PC-9 (cell line): ENCODE data around the gene FOSL2. TPM values are rescaled to one million over a fixed set of nuclear protein-coding genes. Genes with fewer than 3 reads are reported as not detected.

Experiments
- BruUV-seq: library from RNA; stranded (reverse); fragments of 400-500 nt; replicated peaks from 2 replicates; lab custom pipeline; 2021; lab: Mats Ljungman, UMichigan
- CTCF ChIA-PET: fragments of 300-600 bp; sonication (Branson Sonifier 250); formaldehyde crosslinking; loops from one replicate; lab custom pipeline; 2022; ENCODE audit warnings: antibody characterized with exemption; lab: Charles Lee
- POLR2A ChIA-PET: fragments of 300-600 bp; sonication (Branson Sonifier 250); formaldehyde crosslinking; loops from one replicate; lab custom pipeline; 2022; ENCODE audit warnings: antibody characterized with exemption; ENCODE audit not compliant: unreplicated experiment; lab: Charles Lee
- DNase-seq, 2 experiments: peaks; one replicate each; pipeline versions ENCODE4 v3.0.0 to v3.0.0-alpha.2; 2015 to 2022; ENCODE audit warnings: mixed read lengths in 1 of 2
- H2AFZ ChIP-seq: fragments of 200-600 bp; sonication (generic); 2 replicates; pipeline ENCODE4 v1.8.1; 2017; ENCODE audit warnings: antibody characterized with exemption
- H3F3A ChIP-seq: fragments of 200-600 bp; sonication (generic); 2 replicates; pipeline ENCODE4 v1.8.1; 2017; ENCODE audit warnings: antibody characterized with exemption, mild to moderate bottlenecking, low read depth; ENCODE audit not compliant: insufficient read depth
- H3K27ac ChIP-seq: fragments of 200-600 bp; sonication (generic); 2 replicates; pipeline ENCODE4 v1.6.1; 2016; ENCODE audit warnings: mixed run types
- H3K27me3 ChIP-seq: fragments of 200-600 bp; sonication (generic); 2 replicates; pipeline ENCODE4 v1.6.1; 2016; ENCODE audit warnings: low read depth, mixed run types; ENCODE audit not compliant: insufficient read depth
- H3K36me3 ChIP-seq: fragments of 200-600 bp; sonication (generic); 2 replicates; pipeline ENCODE4 v1.6.1; 2016; ENCODE audit warnings: low read depth, mixed run types
- H3K4me1 ChIP-seq: fragments of 200-600 bp; sonication (generic); replicated peaks from 2 replicates; pipeline ENCODE4 v1.6.1; 2016; ENCODE audit warnings: mixed run types; ENCODE audit not compliant: insufficient read depth
- H3K4me2 ChIP-seq: fragments of 200-600 bp; sonication (generic); 2 replicates; pipeline ENCODE4 v1.6.1; 2017; ENCODE audit warnings: mixed run types
- H3K4me3 ChIP-seq: fragments of 200-600 bp; sonication (generic); 2 replicates; pipeline ENCODE4 v1.6.1; 2016; ENCODE audit warnings: mixed run types
- H3K79me2 ChIP-seq: fragments of 200-600 bp; sonication (generic); 2 replicates; pipeline ENCODE4 v1.6.1; 2017; ENCODE audit warnings: low read depth, mixed run types
- H3K9me2 ChIP-seq: fragments of 200-600 bp; sonication (generic); 2 replicates; pipeline ENCODE4 v1.8.1; 2017; ENCODE audit warnings: mild to moderate bottlenecking; ENCODE audit not compliant: insufficient read depth
- H3K9me3 ChIP-seq: fragments of 200-600 bp; sonication (generic); 2 replicates; pipeline ENCODE4 v1.8.1; 2016; ENCODE audit warnings: low read depth; ENCODE audit not compliant: insufficient read depth
- H4K20me1 ChIP-seq: fragments of 200-600 bp; sonication (generic); 2 replicates; pipeline ENCODE4 v1.8.1; 2017; ENCODE audit not compliant: insufficient read depth
- CTCF ChIP-seq: fragments of 200-600 bp; sonication (generic); conservative IDR thresholded peaks from 2 replicates; pipeline ENCODE4 v1.6.1; 2017; ENCODE audit warnings: mixed run types, antibody characterized with exemption, mild to moderate bottlenecking, moderate library complexity
- EZH2 ChIP-seq: fragments of 200-600 bp; sonication (generic); IDR thresholded peaks from 2 replicates; pipeline ENCODE4 v1.8.0; 2017; ENCODE audit warnings: antibody characterized with exemption, low read depth
- intact Hi-C: fragments of 100-400 bp; cut with micrococcal nuclease; formaldehyde crosslinking; loops from one replicate; pipeline ENCODE4 v1.10.0; 2022; ENCODE audit not compliant: unreplicated experiment
- total RNA-seq: library from RNA; stranded (reverse); gene quantifications from 2 replicates; pipeline ENCODE4 v1.2.3, GENCODE V29; 2021

The FOSL2 gene
- total RNA-seq, 1 experiment from 2014 or later = 60.0 TPM

- Histone ChIP-seq H3K4me2 (no peak overlapping the region), H3K27me3 (no peaks in the 10 kb centered on the region), H3K4me3 (no peak overlapping the region), H3K9me2 (no peaks in the 10 kb centered on the region), H3F3A (peaks cover 33% of the 10 kb centered on the region; the same call in 1 of the 2 replicates), H3K27ac (no peak overlapping the region), H3K4me1 (peaks cover 40% of the 10 kb centered on the region), H3K79me2 (no peaks in the 10 kb centered on the region), H3K36me3 (no peaks in the 10 kb centered on the region), H3K9me3 (no peaks in the 10 kb centered on the region), H4K20me1 (no peaks in the 10 kb centered on the region), H2AFZ (no peak overlapping the region)
- ChIA-PET POLR2A (no interaction called here), CTCF (no interaction called here)
- no peak for DNase-seq
- intact Hi-C loops = no loop called here
- no peak for TF ChIP-seq EZH2
- no TSS peak for BruUV-seq
These were observed 18.8 kb upstream of the FOSL2 start for GRCh38 chr2:28373854-28374253.

GRCh38 chr2:28374331-28374730 lies 18.3 kb upstream of the FOSL2 start:
- Histone ChIP-seq H2AFZ (no peak overlapping the region), H4K20me1 (no peaks in the 10 kb centered on the region), H3K27ac (no peak overlapping the region), H3K9me3 (no peaks in the 10 kb centered on the region), H3K27me3 (no peaks in the 10 kb centered on the region), H3K4me1 (peaks cover 40% of the 10 kb centered on the region), H3K4me2 (no peak overlapping the region), H3F3A (peaks cover 33% of the 10 kb centered on the region; the same call in 1 of the 2 replicates), H3K79me2 (no peaks in the 10 kb centered on the region), H3K9me2 (no peaks in the 10 kb centered on the region), H3K4me3 (no peak overlapping the region), H3K36me3 (no peaks in the 10 kb centered on the region)
- CTCF ChIA-PET = no interaction called here
- POLR2A ChIA-PET = no interaction called here
- no peak for DNase-seq
- TF ChIP-seq CTCF (no peak), EZH2 (no peak)
- intact Hi-C loops = no loop called here
- no TSS peak for BruUV-seq

GRCh38 chr2:28375236-28375635 lies 17.4 kb upstream of the FOSL2 start:
- Histone ChIP-seq H3F3A (peaks cover 28% of the 10 kb centered on the region; the same call in 1 of the 2 replicates), H3K9me2 (no peaks in the 10 kb centered on the region), H3K9me3 (no peaks in the 10 kb centered on the region), H3K36me3 (no peaks in the 10 kb centered on the region), H4K20me1 (no peaks in the 10 kb centered on the region), H3K4me3 (no peak overlapping the region), H3K27me3 (no peaks in the 10 kb centered on the region), H3K4me2 (no peak overlapping the region), H3K4me1 (peaks cover 37% of the 10 kb centered on the region), H3K27ac (no peak overlapping the region), H3K79me2 (no peaks in the 10 kb centered on the region), H2AFZ (no peak overlapping the region)
- no peak for TF ChIP-seq CTCF
- no peak for TF ChIP-seq EZH2
- CTCF ChIA-PET = no interaction called here
- DNase-seq = no peak
- POLR2A ChIA-PET = no interaction called here
- BruUV-seq = no TSS peak
- intact Hi-C loops = no loop called here
